Activated naive CD8-positive, alpha-beta T cell treated with anti-CD3 and anti-CD28 coated beads for 36 hours (primary cell): ENCODE data around the gene PPP3R2. TPM values are rescaled to one million over a fixed set of nuclear protein-coding genes. Genes with fewer than 3 reads are reported as not detected.
A peak's percentile ranks its signal among the peaks of the same experiment; 100 is the strongest.
"Not testable (repeated sequence)": the region's sequence is repeated elsewhere in the genome, so short reads cannot be mapped to it uniquely, and the experiment has no call there.

Experiments used
- DNase-seq: peaks from one replicate; pipeline ENCODE4 v3.0.0; 2021
- H3K27ac Mint-ChIP-seq: one replicate; pipeline ENCODE4 v1.8.0; 2022; ENCODE audit warnings: mild to moderate bottlenecking, moderate library complexity, mixed read lengths
- H3K27me3 Mint-ChIP-seq: one replicate; pipeline ENCODE4 v1.8.0; 2022; ENCODE audit warnings: mild to moderate bottlenecking, mixed read lengths
- H3K36me3 Mint-ChIP-seq: one replicate; pipeline ENCODE4 v1.8.0; 2021; ENCODE audit warnings: mild to moderate bottlenecking, mixed read lengths
- H3K4me1 Mint-ChIP-seq: one replicate; pipeline ENCODE4 v1.8.0; 2021; ENCODE audit warnings: mixed read lengths
- H3K4me3 Mint-ChIP-seq: one replicate; pipeline ENCODE4 v1.8.0; 2022; ENCODE audit warnings: mild to moderate bottlenecking, moderate library complexity, mixed read lengths
- H3K9me3 Mint-ChIP-seq: one replicate; pipeline ENCODE4 v1.8.0; 2022; ENCODE audit warnings: mixed read lengths
- total RNA-seq, 2 experiments: library from RNA; stranded (reverse); gene quantifications; one replicate each; pipeline ENCODE4 v1.2.3, GENCODE V29; 2021

The PPP3R2 gene
- total RNA-seq, 2 experiments from 2014 or later = not detected

- Mint-ChIP-seq H3K4me3 (no peak overlapping the region), H3K27me3 (peaks cover 10% of the 10 kb centered on the region), H3K4me1 (no peaks in the 10 kb centered on the region), H3K9me3 (no peaks in the 10 kb centered on the region), H3K27ac (no peak overlapping the region), H3K36me3 (no peaks in the 10 kb centered on the region)
- no peak for DNase-seq
Observed at GRCh38 chr9:101604296-101604695, 9.5 kb upstream of the PPP3R2 start.

DNA sequence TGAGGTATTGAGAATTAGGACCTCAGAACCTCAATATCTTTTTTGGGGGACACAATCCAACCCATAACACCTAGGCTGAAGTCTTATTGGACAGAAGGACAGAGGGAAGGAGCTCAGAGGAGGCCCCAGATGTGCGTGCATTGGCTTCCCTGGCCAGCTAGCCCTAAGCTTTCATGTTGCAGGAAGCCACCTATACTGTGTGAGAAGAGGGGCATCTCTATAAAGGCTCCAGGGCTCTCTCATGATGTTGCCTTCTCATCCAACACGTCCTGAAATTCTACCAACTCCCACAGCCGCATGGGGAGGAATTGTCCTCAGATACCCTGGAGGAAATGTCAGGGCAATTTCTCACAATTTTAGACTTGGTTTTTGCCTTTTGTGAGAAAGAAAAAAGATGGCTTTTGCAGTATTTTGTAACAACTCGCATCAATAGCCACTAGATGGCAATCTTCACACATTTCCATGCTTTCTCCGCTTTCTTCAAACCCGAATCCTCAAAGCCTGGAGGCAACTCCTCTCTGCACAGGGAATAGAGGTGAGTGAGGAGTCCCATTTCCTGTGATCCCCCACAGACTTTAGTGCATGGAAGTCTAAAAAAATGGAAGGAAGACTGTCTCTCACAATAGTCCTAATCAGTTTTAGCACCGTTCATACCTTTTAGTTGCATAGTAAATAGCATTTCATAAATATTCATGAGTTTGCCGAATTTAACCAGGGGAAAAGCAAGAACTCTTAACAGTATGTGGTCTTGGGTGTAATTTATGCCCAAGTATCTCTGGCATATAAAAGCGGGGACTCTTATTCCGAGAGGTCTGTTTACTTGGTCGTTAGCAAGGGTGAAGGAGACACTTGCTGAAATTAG lies 7.4 kb upstream of the PPP3R2 start:
- H3K4me1 Mint-ChIP-seq = no peaks in the 10 kb centered on the region
- H3K4me3 Mint-ChIP-seq = no peak overlapping the region
- H3K36me3 Mint-ChIP-seq = no peaks in the 10 kb centered on the region
- H3K9me3 Mint-ChIP-seq = no peaks in the 10 kb centered on the region
- peaks cover 10% of the 10 kb centered on the region for H3K27me3 Mint-ChIP-seq
- no peak overlapping the region for H3K27ac Mint-ChIP-seq
- DNase-seq = no peak

DNA sequence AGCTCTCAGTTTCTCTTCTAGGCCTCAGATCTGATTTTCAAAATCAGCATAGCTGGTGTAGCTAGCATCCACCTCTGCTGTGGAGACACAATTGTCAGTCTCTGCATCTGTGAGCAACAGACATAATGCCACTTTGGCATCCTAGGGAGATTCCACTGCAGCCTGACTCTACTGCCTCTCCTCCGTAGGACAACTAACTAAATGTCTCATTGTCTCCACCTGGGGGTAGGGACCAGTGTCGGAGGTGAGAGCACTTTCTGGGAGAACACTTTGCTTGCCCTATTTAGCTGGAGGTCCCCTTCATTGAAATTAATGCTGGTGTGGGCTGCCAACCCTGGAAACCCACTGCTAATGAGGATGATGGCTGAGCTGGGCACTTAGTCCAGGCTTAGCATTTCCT lies 1.4 kb downstream of the PPP3R2 start:
- DNase-seq = no peak
- no peaks in the 10 kb centered on the region for H3K36me3 Mint-ChIP-seq
- H3K9me3 Mint-ChIP-seq = no peaks in the 10 kb centered on the region
- H3K4me1 Mint-ChIP-seq = no peaks in the 10 kb centered on the region
- H3K27ac Mint-ChIP-seq = no peak overlapping the region
- H3K4me3 Mint-ChIP-seq = no peak overlapping the region
- H3K27me3 Mint-ChIP-seq = peaks cover 3% of the 10 kb centered on the region

DNA sequence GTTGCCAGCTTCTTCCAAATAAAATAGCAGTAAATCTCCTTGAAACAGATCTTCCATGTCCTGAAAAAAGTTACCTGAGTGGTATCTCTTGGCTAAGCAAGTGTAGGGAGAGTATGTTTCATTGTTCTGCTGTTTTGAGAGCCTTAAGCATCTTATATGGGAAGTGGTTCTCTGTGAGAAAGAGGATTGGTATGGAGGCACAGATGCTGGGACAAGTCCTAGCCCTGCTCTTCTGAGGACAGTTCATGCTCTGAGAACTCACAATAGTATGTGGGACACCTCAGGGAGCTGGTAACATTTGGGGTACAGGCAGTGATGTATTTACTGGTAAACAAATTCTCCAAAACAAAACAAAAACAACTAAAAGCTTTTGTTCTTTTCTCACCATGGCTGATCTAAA lies 2.0 kb downstream of the PPP3R2 start:
- H3K9me3 Mint-ChIP-seq = no peaks in the 10 kb centered on the region
- DNase-seq = no peak
- no peaks in the 10 kb centered on the region for H3K36me3 Mint-ChIP-seq
- H3K4me1 Mint-ChIP-seq = no peaks in the 10 kb centered on the region
- H3K27me3 Mint-ChIP-seq = peaks cover 3% of the 10 kb centered on the region
- no peak overlapping the region for H3K27ac Mint-ChIP-seq
- no peak overlapping the region for H3K4me3 Mint-ChIP-seq

GRCh38 chr9:101591787-101592446 lies 2.9 kb downstream of the PPP3R2 start:
- Mint-ChIP-seq H3K4me3 (no peak overlapping the region), H3K4me1 (peaks cover under 1% of the 10 kb centered on the region), H3K27ac (no peak overlapping the region), H3K36me3 (no peaks in the 10 kb centered on the region), H3K27me3 (peaks cover 3% of the 10 kb centered on the region), H3K9me3 (no peaks in the 10 kb centered on the region)
- DNase-seq = no peak

DNA sequence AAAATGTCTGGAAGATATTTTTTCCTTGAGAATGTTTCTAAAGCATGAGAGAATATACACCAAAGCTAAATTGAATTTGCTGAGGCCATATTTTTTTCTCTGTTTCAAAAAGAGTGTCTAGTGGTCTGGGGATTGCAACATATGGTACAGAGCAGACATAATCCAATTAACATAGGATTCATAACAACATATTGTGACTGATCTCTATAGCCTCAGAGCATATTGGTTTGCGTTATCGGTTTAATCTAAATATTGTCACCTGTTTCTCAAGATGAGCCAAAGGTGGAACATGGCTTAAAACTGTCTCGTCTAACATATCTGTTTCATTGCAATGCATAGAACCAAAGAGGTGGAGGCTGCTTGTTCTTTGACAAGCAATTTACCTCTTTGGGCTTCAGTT lies 3.9 kb downstream of the PPP3R2 start:
- H3K4me3 Mint-ChIP-seq = no peak overlapping the region
- H3K9me3 Mint-ChIP-seq = no peaks in the 10 kb centered on the region
- no peak overlapping the region for H3K27ac Mint-ChIP-seq
- DNase-seq = no peak
- H3K36me3 Mint-ChIP-seq = no peaks in the 10 kb centered on the region
- H3K4me1 Mint-ChIP-seq = peaks cover 7% of the 10 kb centered on the region
- H3K27me3 Mint-ChIP-seq = peaks cover 3% of the 10 kb centered on the region

- H3K4me1 Mint-ChIP-seq, H3K9me3 Mint-ChIP-seq, H3K4me3 Mint-ChIP-seq, H3K27ac Mint-ChIP-seq, DNase-seq, H3K27me3 Mint-ChIP-seq, H3K36me3 Mint-ChIP-seq: not testable (repeated sequence)
Observed at GRCh38 chr9:101590074-101590473, 4.7 kb downstream of the PPP3R2 start.

DNA sequence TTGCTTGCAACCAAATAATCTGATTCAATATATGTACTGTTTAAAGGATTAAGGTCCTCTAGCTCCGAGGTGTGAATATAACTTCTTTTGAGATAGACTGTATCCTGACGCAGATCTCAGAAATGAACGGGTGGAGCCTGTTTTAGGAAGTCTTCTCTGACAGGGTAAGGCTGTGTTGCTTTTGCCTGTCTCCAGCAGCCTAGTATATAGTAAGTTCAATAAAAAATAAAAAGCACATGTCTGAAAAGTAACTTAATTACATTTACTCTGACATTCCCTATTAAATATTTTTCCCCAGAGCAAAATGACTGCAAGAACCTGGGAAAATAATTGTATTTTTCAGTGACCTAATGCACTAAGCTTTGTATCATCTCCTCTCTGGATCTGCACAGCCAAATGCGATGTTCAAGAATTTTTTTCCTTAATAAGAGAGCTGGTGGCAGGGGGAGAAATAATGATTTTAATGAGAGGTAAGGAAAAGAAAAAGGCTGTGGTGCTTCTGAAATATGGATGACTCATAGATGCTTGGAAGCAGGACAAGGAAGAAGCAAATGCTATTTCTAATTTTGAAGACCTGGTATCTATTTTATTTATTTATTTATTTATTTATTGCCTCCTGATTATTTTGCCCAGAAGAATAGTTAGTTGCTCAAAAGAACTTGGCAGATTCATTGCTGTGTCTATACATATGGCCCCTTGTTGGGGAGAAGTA lies 7.3 kb downstream of the PPP3R2 start:
- H3K27me3 Mint-ChIP-seq = no peaks in the 10 kb centered on the region
- H3K9me3 Mint-ChIP-seq = no peaks in the 10 kb centered on the region
- H3K4me1 Mint-ChIP-seq = peaks cover 7% of the 10 kb centered on the region
- H3K36me3 Mint-ChIP-seq = no peaks in the 10 kb centered on the region
- DNase-seq = no peak
- H3K27ac Mint-ChIP-seq = no peak overlapping the region
- H3K4me3 Mint-ChIP-seq = no peak overlapping the region

DNA sequence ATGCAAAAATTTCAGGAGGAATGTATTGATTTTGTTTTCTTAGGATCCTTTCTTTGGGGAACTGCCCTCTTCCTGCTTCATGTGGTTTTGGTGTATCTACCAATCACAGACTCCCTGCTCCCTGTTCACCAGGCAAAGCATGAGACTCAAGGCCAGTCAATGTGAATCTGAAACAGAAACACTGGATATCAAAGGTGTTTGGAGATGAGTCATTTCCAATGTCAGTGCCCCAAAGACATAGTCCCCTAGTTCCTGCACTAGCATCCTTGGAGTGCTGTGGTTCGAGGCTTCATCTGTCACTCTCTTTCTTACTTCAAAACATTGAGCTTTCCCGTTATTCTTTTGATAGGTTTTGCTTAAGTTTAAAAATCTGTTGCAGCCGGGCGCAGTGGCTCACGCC lies 8.1 kb downstream of the PPP3R2 start:
- Mint-ChIP-seq H3K4me1 (peaks cover 7% of the 10 kb centered on the region), H3K9me3 (no peaks in the 10 kb centered on the region), H3K27ac (peak overlapping the region; percentile 42), H3K4me3 (no peak overlapping the region), H3K27me3 (no peaks in the 10 kb centered on the region), H3K36me3 (no peaks in the 10 kb centered on the region)
- DNase-seq = peak; percentile 6

DNA sequence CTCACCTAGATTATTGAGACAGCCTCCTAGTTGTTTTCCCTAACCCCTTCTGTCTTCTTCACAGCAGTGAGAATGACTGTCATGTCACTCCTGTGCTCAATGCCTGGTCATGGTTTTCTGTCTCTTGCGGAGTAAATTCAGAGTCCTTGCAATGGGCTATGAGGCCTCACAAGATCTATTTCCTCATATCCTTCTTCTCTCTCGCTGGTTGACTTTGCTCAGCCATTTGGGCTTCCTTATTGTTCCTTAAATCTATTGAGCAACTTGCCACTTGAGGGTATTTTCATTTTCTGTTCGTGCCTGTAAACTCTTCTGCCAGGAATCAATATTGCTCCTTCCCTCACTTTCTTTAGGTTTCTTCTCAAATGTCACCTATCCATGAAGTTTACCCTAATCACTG lies 9.0 kb downstream of the PPP3R2 start:
- H3K9me3 Mint-ChIP-seq = no peaks in the 10 kb centered on the region
- H3K4me1 Mint-ChIP-seq = peaks cover 7% of the 10 kb centered on the region
- no peaks in the 10 kb centered on the region for H3K27me3 Mint-ChIP-seq
- DNase-seq = no peak
- H3K27ac Mint-ChIP-seq = no peak overlapping the region
- no peak overlapping the region for H3K4me3 Mint-ChIP-seq
- no peaks in the 10 kb centered on the region for H3K36me3 Mint-ChIP-seq

GRCh38 chr9:101582553-101582952 lies 12.2 kb downstream of the PPP3R2 start:
- no peaks in the 10 kb centered on the region for H3K9me3 Mint-ChIP-seq
- H3K27me3 Mint-ChIP-seq = no peaks in the 10 kb centered on the region
- H3K4me1 Mint-ChIP-seq = peaks cover 7% of the 10 kb centered on the region
- H3K36me3 Mint-ChIP-seq = no peaks in the 10 kb centered on the region
- H3K4me3 Mint-ChIP-seq = no peak overlapping the region
- DNase-seq = no peak
- H3K27ac Mint-ChIP-seq = no peak overlapping the region

- Mint-ChIP-seq H3K4me3 (no peak overlapping the region), H3K36me3 (peaks cover 3% of the 10 kb centered on the region), H3K9me3 (no peaks in the 10 kb centered on the region), H3K27me3 (no peaks in the 10 kb centered on the region), H3K27ac (no peak overlapping the region), H3K4me1 (no peaks in the 10 kb centered on the region)
- no peak for DNase-seq
Observed at GRCh38 chr9:101579711-101580545, 14.8 kb downstream of the PPP3R2 start.

DNA sequence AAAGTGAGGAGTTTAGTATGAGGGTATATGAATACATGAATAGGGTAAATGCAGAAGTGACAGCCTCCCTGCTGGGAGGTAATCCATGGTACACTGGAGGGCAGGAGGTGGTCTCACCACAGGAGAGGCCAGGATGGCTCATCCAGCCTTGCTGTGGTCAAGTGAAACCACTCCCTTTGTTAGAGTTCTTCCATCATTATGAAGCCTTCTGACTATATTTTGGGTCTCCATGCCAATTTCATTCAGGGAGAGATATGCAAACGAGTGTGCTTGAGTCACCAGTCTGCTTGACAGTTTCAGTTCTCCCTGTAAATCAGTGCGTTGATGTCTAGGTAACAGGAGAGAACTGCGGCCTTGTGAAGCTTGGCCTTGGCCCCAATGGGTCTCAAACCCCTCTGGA lies 16.4 kb downstream of the PPP3R2 start:
- H3K9me3 Mint-ChIP-seq = no peaks in the 10 kb centered on the region
- no peak overlapping the region for H3K27ac Mint-ChIP-seq
- H3K36me3 Mint-ChIP-seq = peaks cover 4% of the 10 kb centered on the region
- no peak overlapping the region for H3K4me3 Mint-ChIP-seq
- H3K27me3 Mint-ChIP-seq = no peaks in the 10 kb centered on the region
- H3K4me1 Mint-ChIP-seq = peaks cover 10% of the 10 kb centered on the region
- no peak for DNase-seq

DNA sequence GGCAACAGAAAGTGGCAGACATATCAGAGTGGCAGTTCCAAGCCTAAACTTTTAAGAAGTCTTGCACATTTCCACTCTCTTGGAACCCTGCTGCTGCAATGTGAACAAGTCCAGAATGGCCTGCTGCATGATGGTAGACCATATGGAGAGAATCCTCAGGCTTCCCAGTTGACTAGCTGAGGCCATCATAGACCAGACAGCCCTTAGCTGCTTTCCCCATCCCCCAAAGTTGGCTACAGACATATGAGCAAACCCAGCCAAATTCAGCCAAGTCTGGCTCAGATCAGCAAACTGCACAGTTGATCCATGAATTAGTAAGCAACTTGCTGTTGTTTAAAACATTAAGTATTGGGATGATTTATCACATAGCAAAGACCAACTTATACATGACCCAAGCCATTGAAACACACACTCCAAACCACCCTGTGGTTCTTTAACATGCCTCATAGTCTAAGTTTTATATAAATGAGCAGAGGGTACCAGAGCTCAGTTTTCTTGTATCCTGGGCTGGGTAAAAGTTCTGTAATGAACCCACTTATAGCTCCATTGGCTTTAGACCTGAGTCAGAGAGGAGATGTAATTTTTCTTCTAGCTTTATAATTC lies 19.9 kb downstream of the PPP3R2 start:
- Mint-ChIP-seq H3K9me3 (no peaks in the 10 kb centered on the region), H3K4me3 (no peak overlapping the region), H3K36me3 (peaks cover 21% of the 10 kb centered on the region), H3K27ac (no peak overlapping the region), H3K4me1 (peaks cover 46% of the 10 kb centered on the region), H3K27me3 (no peaks in the 10 kb centered on the region)
- no peak for DNase-seq
